Activated CD4-positive, alpha-beta memory T cell treated with anti-CD3 and anti-CD28 coated beads for 36 hours (primary cell): ENCODE results near the gene FKTN. TPM values are rescaled to one million over a fixed set of nuclear protein-coding genes. Genes with fewer than 3 reads are reported as not detected.

ENCODE experiments used
- CTCF ChIA-PET: fragments of 350-600 bp; sonication (Branson Sonifier 250); formaldehyde crosslinking; loops from one replicate; lab custom pipeline; 2021; ENCODE audit warnings: antibody characterized with exemption, inconsistent platforms; lab: Charles Lee
- POLR2A ChIA-PET: fragments of 350-600 bp; sonication (Branson Sonifier 250); formaldehyde crosslinking; loops from one replicate; lab custom pipeline; 2021; ENCODE audit warnings: antibody characterized with exemption; lab: Charles Lee
- DNase-seq: peaks from one replicate; pipeline ENCODE4 v3.0.0-alpha.2; 2020
- H3K27ac Mint-ChIP-seq: one replicate; pipeline ENCODE4 v1.8.0; 2021; ENCODE audit warnings: mixed read lengths
- H3K27me3 Mint-ChIP-seq: one replicate; pipeline ENCODE4 v1.8.0; 2021; ENCODE audit warnings: mixed read lengths
- H3K36me3 Mint-ChIP-seq: one replicate; pipeline ENCODE4 v1.8.0; 2021; ENCODE audit warnings: mixed read lengths
- H3K4me1 Mint-ChIP-seq: one replicate; pipeline ENCODE4 v1.8.0; 2021; ENCODE audit warnings: low read depth, mixed read lengths
- H3K4me3 Mint-ChIP-seq: one replicate; pipeline ENCODE4 v1.8.0; 2021; ENCODE audit warnings: mild to moderate bottlenecking, mixed read lengths
- H3K9me3 Mint-ChIP-seq: one replicate; pipeline ENCODE4 v1.8.0; 2021; ENCODE audit warnings: mixed read lengths
- intact Hi-C: fragments of 100-400 bp; cut with micrococcal nuclease; formaldehyde crosslinking; loops from one replicate; pipeline ENCODE4 v1.15.1; 2023
- total RNA-seq, 2 experiments: library from RNA; stranded (reverse); gene quantifications; one replicate each; pipeline ENCODE4 v1.2.3, GENCODE V29; 2021

The FKTN gene
- total RNA-seq, 2 experiments from 2014 or later, result 15.8 to 16.8 TPM

GRCh38 chr9:105667867-105668266, 109.9 kb downstream of the FKTN start:
- ChIA-PET CTCF (interaction anchor here (0.8 to 1.2 kb wide), 2 partner anchors 8 to 30 kb away, joined by 3 to 4 read pairs; no protein-coding TSS in a partner anchor), POLR2A (no interaction called here)
- Mint-ChIP-seq H3K4me3 (no peak overlapping the region), H3K4me1 (no peaks in the 10 kb centered on the region), H3K9me3 (no peaks in the 10 kb centered on the region), H3K27me3 (peaks cover 5% of the 10 kb centered on the region), H3K27ac (no peak overlapping the region), H3K36me3 (no peaks in the 10 kb centered on the region)
- no peak for DNase-seq
- intact Hi-C loops, result no loop called here

GRCh38 chr9:105670315-105670714, 112.4 kb downstream of the FKTN start:
- no peak for DNase-seq
- Mint-ChIP-seq H3K4me3 (no peak overlapping the region), H3K36me3 (no peaks in the 10 kb centered on the region), H3K27ac (no peak overlapping the region), H3K27me3 (peaks cover 5% of the 10 kb centered on the region), H3K4me1 (no peaks in the 10 kb centered on the region), H3K9me3 (no peaks in the 10 kb centered on the region)
- intact Hi-C loops, result no loop called here
- CTCF ChIA-PET, result no interaction called here
- POLR2A ChIA-PET, result no interaction called here

GRCh38 chr9:105670775-105671174, 112.8 kb downstream of the FKTN start:
- intact Hi-C loops, result no loop called here
- Mint-ChIP-seq H3K9me3 (no peaks in the 10 kb centered on the region), H3K27me3 (peaks cover 5% of the 10 kb centered on the region), H3K4me1 (no peaks in the 10 kb centered on the region), H3K4me3 (no peak overlapping the region), H3K27ac (no peak overlapping the region), H3K36me3 (no peaks in the 10 kb centered on the region)
- POLR2A ChIA-PET, result no interaction called here
- CTCF ChIA-PET, result interaction anchor here (1.0 kb wide), 1 partner anchor 30 kb away, joined by 3 read pairs; no protein-coding TSS in a partner anchor
- DNase-seq, result no peak

- CTCF ChIA-PET, result no interaction called here
- intact Hi-C loops, result no loop called here
Observed at GRCh38 chr9:105672711-105673234, 114.8 kb downstream of the FKTN start.

GRCh38 chr9:105673850-105674387, 116.0 kb downstream of the FKTN start:
- intact Hi-C loops, result no loop called here
- ChIA-PET POLR2A (no interaction called here), CTCF (no interaction called here)

More at GRCh38 chr9:105672711-105673234, 114.8 kb downstream of the FKTN start:
- Mint-ChIP-seq H3K27ac (no peak overlapping the region), H3K27me3 (peaks cover 5% of the 10 kb centered on the region), H3K4me1 (no peaks in the 10 kb centered on the region), H3K36me3 (no peaks in the 10 kb centered on the region), H3K4me3 (no peak overlapping the region), H3K9me3 (no peaks in the 10 kb centered on the region)
- DNase-seq, result no peak
- POLR2A ChIA-PET, result no interaction called here

GRCh38 chr9:105676351-105676923, 118.5 kb downstream of the FKTN start:
- Mint-ChIP-seq H3K4me1 (no peaks in the 10 kb centered on the region), H3K4me3 (no peak overlapping the region), H3K9me3 (no peaks in the 10 kb centered on the region), H3K27me3 (peaks cover 2% of the 10 kb centered on the region), H3K27ac (no peak overlapping the region), H3K36me3 (no peaks in the 10 kb centered on the region)
- ChIA-PET POLR2A (no interaction called here), CTCF (no interaction called here)
- intact Hi-C loops, result no loop called here
- no peak for DNase-seq

More at GRCh38 chr9:105673850-105674387, 116.0 kb downstream of the FKTN start:
- Mint-ChIP-seq H3K4me3 (no peak overlapping the region), H3K27ac (no peak overlapping the region), H3K27me3 (peaks cover 5% of the 10 kb centered on the region), H3K4me1 (no peaks in the 10 kb centered on the region), H3K9me3 (no peaks in the 10 kb centered on the region), H3K36me3 (no peaks in the 10 kb centered on the region)
- DNase-seq, result no peak

GRCh38 chr9:105678163-105678562, 120.2 kb downstream of the FKTN start:
- intact Hi-C loops, result no loop called here
- ChIA-PET CTCF (no interaction called here), POLR2A (no interaction called here)
- no peaks in the 10 kb centered on the region for H3K36me3 Mint-ChIP-seq
- no peak overlapping the region for H3K27ac Mint-ChIP-seq
- no peaks in the 10 kb centered on the region for H3K27me3 Mint-ChIP-seq
- no peaks in the 10 kb centered on the region for H3K9me3 Mint-ChIP-seq
- no peaks in the 10 kb centered on the region for H3K4me1 Mint-ChIP-seq
- H3K4me3 Mint-ChIP-seq, result no peak overlapping the region
- DNase-seq, result no peak

GRCh38 chr9:105678781-105679180, 120.8 kb downstream of the FKTN start:
- Mint-ChIP-seq H3K27ac (no peak overlapping the region), H3K36me3 (no peaks in the 10 kb centered on the region), H3K27me3 (no peaks in the 10 kb centered on the region), H3K4me3 (no peak overlapping the region), H3K9me3 (no peaks in the 10 kb centered on the region), H3K4me1 (no peaks in the 10 kb centered on the region)
- ChIA-PET POLR2A (no interaction called here), CTCF (no interaction called here)
- DNase-seq, result no peak
- intact Hi-C loops, result no loop called here

GRCh38 chr9:105679257-105680022, 121.5 kb downstream of the FKTN start:
- ChIA-PET CTCF (no interaction called here), POLR2A (no interaction called here)
- Mint-ChIP-seq H3K4me1 (no peaks in the 10 kb centered on the region), H3K9me3 (no peaks in the 10 kb centered on the region), H3K27me3 (no peaks in the 10 kb centered on the region), H3K27ac (no peak overlapping the region), H3K36me3 (no peaks in the 10 kb centered on the region), H3K4me3 (no peak overlapping the region)
- DNase-seq, result no peak
- intact Hi-C loops, result no loop called here

- DNase-seq, result no peak
- no peaks in the 10 kb centered on the region for H3K9me3 Mint-ChIP-seq
- intact Hi-C loops, result no loop called here
- no peak overlapping the region for H3K27ac Mint-ChIP-seq
- POLR2A ChIA-PET, result no interaction called here
- no peaks in the 10 kb centered on the region for H3K36me3 Mint-ChIP-seq
- CTCF ChIA-PET, result no interaction called here
- no peaks in the 10 kb centered on the region for H3K27me3 Mint-ChIP-seq
- H3K4me3 Mint-ChIP-seq, result no peak overlapping the region
- no peaks in the 10 kb centered on the region for H3K4me1 Mint-ChIP-seq
Observed at GRCh38 chr9:105681313-105681712, 123.4 kb downstream of the FKTN start.

GRCh38 chr9:105681724-105682123, 123.8 kb downstream of the FKTN start:
- Mint-ChIP-seq H3K36me3 (no peaks in the 10 kb centered on the region), H3K27ac (no peak overlapping the region), H3K27me3 (no peaks in the 10 kb centered on the region), H3K4me1 (no peaks in the 10 kb centered on the region), H3K4me3 (no peak overlapping the region), H3K9me3 (no peaks in the 10 kb centered on the region)
- POLR2A ChIA-PET, result no interaction called here
- intact Hi-C loops, result no loop called here
- no peak for DNase-seq
- CTCF ChIA-PET, result no interaction called here

- intact Hi-C loops, result no loop called here
- Mint-ChIP-seq H3K36me3 (no peaks in the 10 kb centered on the region), H3K9me3 (no peaks in the 10 kb centered on the region), H3K27me3 (peaks cover 7% of the 10 kb centered on the region), H3K4me3 (no peak overlapping the region), H3K27ac (no peak overlapping the region), H3K4me1 (no peaks in the 10 kb centered on the region)
- CTCF ChIA-PET, result no interaction called here
- DNase-seq, result no peak
- POLR2A ChIA-PET, result no interaction called here
Observed at GRCh38 chr9:105683688-105684275, 125.9 kb downstream of the FKTN start.
